ENCODE results near the gene GTF2H3.

DNA sequence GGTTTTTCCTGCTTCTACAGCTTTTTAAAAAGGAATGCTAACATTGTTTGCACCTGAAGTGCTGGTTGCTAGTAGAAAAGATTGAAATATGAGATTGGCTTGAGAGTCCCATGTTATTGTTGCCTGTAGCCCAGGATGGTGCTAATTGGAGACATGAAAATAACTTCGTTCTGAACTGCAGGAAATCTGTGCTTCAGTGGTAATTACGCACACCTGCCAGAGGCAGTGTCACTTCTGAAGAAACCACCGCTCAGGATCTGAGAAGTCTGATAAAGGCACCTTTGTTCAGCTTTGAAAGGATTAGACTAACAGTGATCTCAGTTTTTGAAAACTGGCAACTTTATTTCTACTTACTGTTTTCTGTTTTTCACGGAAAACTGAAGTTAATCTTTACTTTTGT, 63.0 kb downstream of the GTF2H3 start:
- TF ChIP-seq, protein P1, sequence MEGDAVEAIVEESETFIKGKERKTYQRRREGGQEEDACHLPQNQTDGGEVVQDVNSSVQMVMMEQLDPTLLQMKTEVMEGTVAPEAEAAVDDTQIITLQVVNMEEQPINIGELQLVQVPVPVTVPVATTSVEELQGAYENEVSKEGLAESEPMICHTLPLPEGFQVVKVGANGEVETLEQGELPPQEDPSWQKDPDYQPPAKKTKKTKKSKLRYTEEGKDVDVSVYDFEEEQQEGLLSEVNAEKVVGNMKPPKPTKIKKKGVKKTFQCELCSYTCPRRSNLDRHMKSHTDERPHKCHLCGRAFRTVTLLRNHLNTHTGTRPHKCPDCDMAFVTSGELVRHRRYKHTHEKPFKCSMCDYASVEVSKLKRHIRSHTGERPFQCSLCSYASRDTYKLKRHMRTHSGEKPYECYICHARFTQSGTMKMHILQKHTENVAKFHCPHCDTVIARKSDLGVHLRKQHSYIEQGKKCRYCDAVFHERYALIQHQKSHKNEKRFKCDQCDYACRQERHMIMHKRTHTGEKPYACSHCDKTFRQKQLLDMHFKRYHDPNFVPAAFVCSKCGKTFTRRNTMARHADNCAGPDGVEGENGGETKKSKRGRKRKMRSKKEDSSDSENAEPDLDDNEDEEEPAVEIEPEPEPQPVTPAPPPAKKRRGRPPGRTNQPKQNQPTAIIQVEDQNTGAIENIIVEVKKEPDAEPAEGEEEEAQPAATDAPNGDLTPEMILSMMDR (IDR thresholded peaks at IDR 0.05): no peak
- no peak for TF ChIP-seq POLR2A (IDR thresholded peaks at IDR 0.05)

Measured in testis (tissue), 2 donors.